HUDEP-2 (cell line): ENCODE measurements around the gene ING5.
"Not testable (repeated sequence)": the region's sequence is repeated elsewhere in the genome, so short reads cannot be mapped to it uniquely, and the experiment has no call there.

ENCODE experiments used
- DNase-seq, 76 experiments: peaks; one replicate each; lab custom pipeline; 2025; ENCODE audit not compliant: unreplicated experiment in 76 of 76; lab: John Stamatoyannopoulos, UW

Gene ING5

GRCh38 chr2:241736111-241736510, 34.3 kb downstream of the ING5 start:
- DNase-seq, result no peak

GRCh38 chr2:241738040-241738686, 36.3 kb downstream of the ING5 start:
- no peak for DNase-seq

GRCh38 chr2:241739177-241739576, 37.3 kb downstream of the ING5 start:
- DNase-seq, result no peak

GRCh38 chr2:241739651-241740050, 37.8 kb downstream of the ING5 start:
- DNase-seq, result no peak

- DNase-seq, result peak in 65 of 76 experiments; percentile 13 to 81 (median 37)
Measured at GRCh38 chr2:241741016-241741415, 39.2 kb downstream of the ING5 start.

- DNase-seq, result no peak
Measured at GRCh38 chr2:241742320-241742939, 40.6 kb downstream of the ING5 start.

- DNase-seq, result not testable (repeated sequence)
Measured at GRCh38 chr2:241743008-241743407, 41.2 kb downstream of the ING5 start.

GRCh38 chr2:241743620-241744019, 41.8 kb downstream of the ING5 start:
- no peak for DNase-seq

GRCh38 chr2:241744028-241744754, 42.4 kb downstream of the ING5 start:
- no peak for DNase-seq

- DNase-seq, result no peak
Measured at GRCh38 chr2:241745276-241745675, 43.4 kb downstream of the ING5 start.

GRCh38 chr2:241746084-241746483, 44.2 kb downstream of the ING5 start:
- no peak for DNase-seq

GRCh38 chr2:241748468-241749256, 46.8 kb downstream of the ING5 start:
- peak in 3 of 76 experiments; percentile 14 to 25 (median 25) for DNase-seq

GRCh38 chr2:241750076-241750840, 48.4 kb downstream of the ING5 start:
- DNase-seq, result no peak

GRCh38 chr2:241751152-241751551, 49.3 kb downstream of the ING5 start:
- no peak for DNase-seq

GRCh38 chr2:241751776-241752175, 49.9 kb downstream of the ING5 start:
- no peak for DNase-seq

GRCh38 chr2:241752253-241752652, 50.4 kb downstream of the ING5 start:
- no peak for DNase-seq

- no peak for DNase-seq
Measured at GRCh38 chr2:241752689-241753276, 50.9 kb downstream of the ING5 start.

GRCh38 chr2:241753493-241753892, 51.7 kb downstream of the ING5 start:
- no peak for DNase-seq

GRCh38 chr2:241754042-241754441, 52.2 kb downstream of the ING5 start:
- no peak for DNase-seq

- no peak for DNase-seq
Measured at GRCh38 chr2:241755166-241755565, 53.3 kb downstream of the ING5 start.
